ENCODE data around the gene CST3.

GRCh38 chr20:23649242-23649641 lies 11.5 kb upstream of the CST3 start:
- TF ChIP-seq, protein P1, sequence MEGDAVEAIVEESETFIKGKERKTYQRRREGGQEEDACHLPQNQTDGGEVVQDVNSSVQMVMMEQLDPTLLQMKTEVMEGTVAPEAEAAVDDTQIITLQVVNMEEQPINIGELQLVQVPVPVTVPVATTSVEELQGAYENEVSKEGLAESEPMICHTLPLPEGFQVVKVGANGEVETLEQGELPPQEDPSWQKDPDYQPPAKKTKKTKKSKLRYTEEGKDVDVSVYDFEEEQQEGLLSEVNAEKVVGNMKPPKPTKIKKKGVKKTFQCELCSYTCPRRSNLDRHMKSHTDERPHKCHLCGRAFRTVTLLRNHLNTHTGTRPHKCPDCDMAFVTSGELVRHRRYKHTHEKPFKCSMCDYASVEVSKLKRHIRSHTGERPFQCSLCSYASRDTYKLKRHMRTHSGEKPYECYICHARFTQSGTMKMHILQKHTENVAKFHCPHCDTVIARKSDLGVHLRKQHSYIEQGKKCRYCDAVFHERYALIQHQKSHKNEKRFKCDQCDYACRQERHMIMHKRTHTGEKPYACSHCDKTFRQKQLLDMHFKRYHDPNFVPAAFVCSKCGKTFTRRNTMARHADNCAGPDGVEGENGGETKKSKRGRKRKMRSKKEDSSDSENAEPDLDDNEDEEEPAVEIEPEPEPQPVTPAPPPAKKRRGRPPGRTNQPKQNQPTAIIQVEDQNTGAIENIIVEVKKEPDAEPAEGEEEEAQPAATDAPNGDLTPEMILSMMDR (IDR thresholded peaks at IDR 0.05), result no peak
- TF ChIP-seq POLR2A (IDR thresholded peaks at IDR 0.05), result no peak
